Measurements from ENCODE around the gene AKNA.

The AKNA gene

GRCh38 chr9:114387680-114388356 lies at the start of gene AKNA:
AKNA (minus strand) TSS chr9:114387982; CDS start chr9:114381333, 6,649 bp downstream.
- H3K4me3 Mint-ChIP-seq: peak within 1 kb of the TSS; percentile 96
- intact Hi-C loops (cut with micrococcal nuclease): loop anchor here (1.0 kb wide), 1 partner anchor 9 kb away; no protein-coding TSS in a partner anchor
- no peaks in the 10 kb centered on the region for H3K27me3 Mint-ChIP-seq
- peak within 1 kb of the TSS; percentile 95 for H3K27ac Mint-ChIP-seq
- H3K9me3 Mint-ChIP-seq: no peaks in the 10 kb centered on the region
- peaks cover 72% of the 10 kb centered on the region for H3K36me3 Mint-ChIP-seq (ENCODE audit: low read depth)
- H3K4me1 Mint-ChIP-seq (ENCODE audit: low read depth): peaks cover 88% of the 10 kb centered on the region

GRCh38 chr9:114437401-114437893 lies 49.7 kb upstream of the AKNA start:
- intact Hi-C loops (cut with micrococcal nuclease): no loop called here
- H3K4me1 Mint-ChIP-seq (ENCODE audit: low read depth): no peaks in the 10 kb centered on the region

GRCh38 chr9:114434878-114435311 lies 47.1 kb upstream of the AKNA start:
- no peaks in the 10 kb centered on the region for H3K36me3 Mint-ChIP-seq (ENCODE audit: low read depth)
- intact Hi-C loops (cut with micrococcal nuclease): no loop called here

More at GRCh38 chr9:114437401-114437893, 49.7 kb upstream of the AKNA start:
- Mint-ChIP-seq H3K27ac (no peak overlapping the region), H3K27me3 (peaks cover 2% of the 10 kb centered on the region), H3K9me3 (no peaks in the 10 kb centered on the region), H3K4me3 (no peak overlapping the region), H3K36me3 (ENCODE audit: low read depth) (no peaks in the 10 kb centered on the region)

GRCh38 chr9:114433720-114434255 lies 46.0 kb upstream of the AKNA start:
- Mint-ChIP-seq H3K9me3 (no peaks in the 10 kb centered on the region), H3K4me1 (ENCODE audit: low read depth) (no peaks in the 10 kb centered on the region), H3K36me3 (ENCODE audit: low read depth) (no peaks in the 10 kb centered on the region), H3K4me3 (no peak overlapping the region), H3K27me3 (peaks cover 3% of the 10 kb centered on the region), H3K27ac (no peak overlapping the region)
- intact Hi-C loops (cut with micrococcal nuclease): no loop called here

More at GRCh38 chr9:114434878-114435311, 47.1 kb upstream of the AKNA start:
- Mint-ChIP-seq H3K9me3 (no peaks in the 10 kb centered on the region), H3K27ac (no peak overlapping the region), H3K4me3 (no peak overlapping the region), H3K27me3 (peaks cover 3% of the 10 kb centered on the region), H3K4me1 (ENCODE audit: low read depth) (no peaks in the 10 kb centered on the region)

- no peak overlapping the region for H3K27ac Mint-ChIP-seq
- H3K4me3 Mint-ChIP-seq: no peak overlapping the region
- intact Hi-C loops (cut with micrococcal nuclease): no loop called here
- H3K9me3 Mint-ChIP-seq: no peaks in the 10 kb centered on the region
- H3K4me1 Mint-ChIP-seq (ENCODE audit: low read depth): no peaks in the 10 kb centered on the region
- H3K27me3 Mint-ChIP-seq: peaks cover 6% of the 10 kb centered on the region
- H3K36me3 Mint-ChIP-seq (ENCODE audit: low read depth): no peaks in the 10 kb centered on the region
Measured at GRCh38 chr9:114433086-114433485, 45.3 kb upstream of the AKNA start.

GRCh38 chr9:114432323-114433067 lies 44.7 kb upstream of the AKNA start:
- intact Hi-C loops (cut with micrococcal nuclease): no loop called here
- peaks cover 4% of the 10 kb centered on the region for H3K27me3 Mint-ChIP-seq
- H3K4me1 Mint-ChIP-seq (ENCODE audit: low read depth): no peaks in the 10 kb centered on the region
- no peaks in the 10 kb centered on the region for H3K9me3 Mint-ChIP-seq
- H3K36me3 Mint-ChIP-seq (ENCODE audit: low read depth): no peaks in the 10 kb centered on the region
- no peak overlapping the region for H3K4me3 Mint-ChIP-seq
- no peak overlapping the region for H3K27ac Mint-ChIP-seq

- intact Hi-C loops (cut with micrococcal nuclease): no loop called here
- H3K9me3 Mint-ChIP-seq: no peaks in the 10 kb centered on the region
- no peaks in the 10 kb centered on the region for H3K36me3 Mint-ChIP-seq (ENCODE audit: low read depth)
Measured at GRCh38 chr9:114431770-114432169, 44.0 kb upstream of the AKNA start.

GRCh38 chr9:114431003-114431402 lies 43.2 kb upstream of the AKNA start:
- Mint-ChIP-seq H3K36me3 (ENCODE audit: low read depth) (no peaks in the 10 kb centered on the region), H3K9me3 (no peaks in the 10 kb centered on the region), H3K27me3 (peaks cover 5% of the 10 kb centered on the region), H3K4me3 (no peak overlapping the region), H3K4me1 (ENCODE audit: low read depth) (no peaks in the 10 kb centered on the region), H3K27ac (no peak overlapping the region)
- intact Hi-C loops (cut with micrococcal nuclease): no loop called here

More at GRCh38 chr9:114431770-114432169, 44.0 kb upstream of the AKNA start:
- Mint-ChIP-seq H3K4me1 (ENCODE audit: low read depth) (no peaks in the 10 kb centered on the region), H3K27ac (no peak overlapping the region), H3K4me3 (no peak overlapping the region), H3K27me3 (peaks cover 4% of the 10 kb centered on the region)

- Mint-ChIP-seq H3K36me3 (ENCODE audit: low read depth) (no peaks in the 10 kb centered on the region), H3K27me3 (peaks cover 9% of the 10 kb centered on the region), H3K4me3 (no peak overlapping the region), H3K4me1 (ENCODE audit: low read depth) (no peaks in the 10 kb centered on the region), H3K9me3 (no peaks in the 10 kb centered on the region), H3K27ac (no peak overlapping the region)
- intact Hi-C loops (cut with micrococcal nuclease): no loop called here
Measured at GRCh38 chr9:114430457-114430856, 42.7 kb upstream of the AKNA start.

- Mint-ChIP-seq H3K9me3 (no peaks in the 10 kb centered on the region), H3K36me3 (ENCODE audit: low read depth) (no peaks in the 10 kb centered on the region), H3K4me1 (ENCODE audit: low read depth) (no peaks in the 10 kb centered on the region), H3K27ac (no peak overlapping the region), H3K4me3 (no peak overlapping the region), H3K27me3 (peaks cover 9% of the 10 kb centered on the region)
- intact Hi-C loops (cut with micrococcal nuclease): no loop called here
Measured at GRCh38 chr9:114429488-114429887, 41.7 kb upstream of the AKNA start.

GRCh38 chr9:114428466-114428865 lies 40.7 kb upstream of the AKNA start:
- no peak overlapping the region for H3K4me3 Mint-ChIP-seq
- peaks cover 9% of the 10 kb centered on the region for H3K27me3 Mint-ChIP-seq
- H3K9me3 Mint-ChIP-seq: no peaks in the 10 kb centered on the region
- no peaks in the 10 kb centered on the region for H3K4me1 Mint-ChIP-seq (ENCODE audit: low read depth)
- no peak overlapping the region for H3K27ac Mint-ChIP-seq
- no peaks in the 10 kb centered on the region for H3K36me3 Mint-ChIP-seq (ENCODE audit: low read depth)
- intact Hi-C loops (cut with micrococcal nuclease): no loop called here

GRCh38 chr9:114427644-114428043 lies 39.9 kb upstream of the AKNA start:
- Mint-ChIP-seq H3K4me3 (no peak overlapping the region), H3K9me3 (no peaks in the 10 kb centered on the region), H3K36me3 (ENCODE audit: low read depth) (no peaks in the 10 kb centered on the region), H3K27ac (no peak overlapping the region), H3K27me3 (peaks cover 9% of the 10 kb centered on the region), H3K4me1 (ENCODE audit: low read depth) (no peaks in the 10 kb centered on the region)
- intact Hi-C loops (cut with micrococcal nuclease): no loop called here

GRCh38 chr9:114426046-114426948 lies 38.5 kb upstream of the AKNA start:
- Mint-ChIP-seq H3K4me3 (no peak overlapping the region), H3K36me3 (ENCODE audit: low read depth) (no peaks in the 10 kb centered on the region), H3K27ac (no peak overlapping the region), H3K4me1 (ENCODE audit: low read depth) (no peaks in the 10 kb centered on the region), H3K27me3 (peaks cover 10% of the 10 kb centered on the region), H3K9me3 (no peaks in the 10 kb centered on the region)
- intact Hi-C loops (cut with micrococcal nuclease): no loop called here

Data from dendritic cell treated with granulocyte-macrophage colony-stimulating factor and Interleukin-4, amounts not matched to agents 40 ng/mL and 50 ng/mL, for 4 days (primary cell).